Pulmonary artery endothelial cell (primary cell): ENCODE results near the gene NEGR1. TPM values are rescaled to one million over a fixed set of nuclear protein-coding genes. Genes with fewer than 3 reads are reported as not detected.

Experiments
- DNase-seq: peaks from one replicate; pipeline ENCODE4 v3.0.0-alpha.2; 2011; ENCODE audit warnings: low read depth, low spot score
- total RNA-seq: library from RNA; depleted of rRNA; stranded (reverse); fragments of >200 nt; gene quantifications from 2 replicates; pipeline ENCODE4 v1.2.3, GENCODE V29; 2014

Gene NEGR1
- total RNA-seq, 1 donor from 2014 or later = 13.3 TPM

- no peak for DNase-seq
Measured at GRCh38 chr1:71859806-71860205, 422.5 kb downstream of the NEGR1 start.

GRCh38 chr1:71857862-71858261 lies 424.5 kb downstream of the NEGR1 start:
- DNase-seq = no peak

- DNase-seq = no peak
Measured at GRCh38 chr1:71853360-71853759, 429.0 kb downstream of the NEGR1 start.

- DNase-seq = no peak
Measured at GRCh38 chr1:71850936-71851335, 431.4 kb downstream of the NEGR1 start.

GRCh38 chr1:71850515-71850914 lies 431.8 kb downstream of the NEGR1 start:
- no peak for DNase-seq

GRCh38 chr1:71843012-71843411 lies 439.3 kb downstream of the NEGR1 start:
- DNase-seq = no peak

GRCh38 chr1:71839876-71840275 lies 442.5 kb downstream of the NEGR1 start:
- no peak for DNase-seq

GRCh38 chr1:71836904-71837303 lies 445.4 kb downstream of the NEGR1 start:
- no peak for DNase-seq

GRCh38 chr1:71835442-71835813 lies 446.9 kb downstream of the NEGR1 start:
- no peak for DNase-seq

- no peak for DNase-seq
Measured at GRCh38 chr1:71834601-71835441, 447.5 kb downstream of the NEGR1 start.

GRCh38 chr1:71831646-71832045 lies 450.7 kb downstream of the NEGR1 start:
- no peak for DNase-seq

GRCh38 chr1:71829346-71829745 lies 453.0 kb downstream of the NEGR1 start:
- no peak for DNase-seq

- no peak for DNase-seq
Measured at GRCh38 chr1:71828431-71829012, 453.8 kb downstream of the NEGR1 start.

- no peak for DNase-seq
Measured at GRCh38 chr1:71823708-71824305, 458.5 kb downstream of the NEGR1 start.

GRCh38 chr1:71817028-71817427 lies 465.3 kb downstream of the NEGR1 start:
- DNase-seq = no peak

- DNase-seq = no peak
Measured at GRCh38 chr1:71809085-71809484, 473.3 kb downstream of the NEGR1 start.

GRCh38 chr1:71804140-71804539 lies 478.2 kb downstream of the NEGR1 start:
- no peak for DNase-seq

GRCh38 chr1:71796006-71796405 lies 486.3 kb downstream of the NEGR1 start:
- no peak for DNase-seq

- DNase-seq = no peak
Measured at GRCh38 chr1:71792264-71792663, 490.1 kb downstream of the NEGR1 start.

- no peak for DNase-seq
Measured at GRCh38 chr1:71788113-71788512, 494.2 kb downstream of the NEGR1 start.

GRCh38 chr1:71787699-71788098 lies 494.6 kb downstream of the NEGR1 start:
- no peak for DNase-seq

GRCh38 chr1:71786218-71786617 lies 496.1 kb downstream of the NEGR1 start:
- DNase-seq = no peak

- DNase-seq = no peak
Measured at GRCh38 chr1:71785450-71785849, 496.9 kb downstream of the NEGR1 start.
